ENCODE results near the gene HAL. TPM values are rescaled to one million over a fixed set of nuclear protein-coding genes. Genes with fewer than 3 reads are reported as not detected.

The HAL gene
- polyA plus RNA-seq, 1 donor (not counting 4 experiments of a cell fraction or from before 2014, with no cell fraction given), result 0.51 TPM

DNA sequence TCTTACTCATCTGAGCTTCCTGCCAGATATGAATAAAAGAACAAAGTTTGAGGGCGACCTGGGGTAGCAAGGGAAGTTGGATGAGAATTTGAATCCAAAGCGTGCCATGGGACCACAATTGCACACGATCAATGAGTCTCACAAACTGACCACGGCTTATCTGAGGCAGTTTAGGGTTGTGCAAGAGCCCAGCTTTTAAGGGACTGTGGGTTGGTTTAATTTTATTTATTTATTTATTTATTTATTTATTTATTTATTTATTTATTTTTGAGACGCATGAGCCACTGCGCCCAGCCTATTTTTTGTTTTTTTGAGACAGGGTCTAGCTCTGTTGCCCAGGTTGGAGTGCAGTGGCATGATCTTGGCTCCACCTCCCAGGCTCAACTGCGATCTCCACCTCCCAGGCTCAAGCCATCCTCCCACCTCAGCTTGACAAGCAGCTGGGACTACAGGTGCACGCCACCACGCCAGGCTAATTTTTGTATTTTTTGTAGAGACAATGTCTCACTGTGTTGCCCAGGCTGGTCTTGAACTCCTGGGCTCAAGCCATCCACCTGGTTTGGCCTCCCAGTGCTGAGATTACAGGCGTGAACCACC is 51.9 kb downstream of the HAL start:
- Histone ChIP-seq H3K27me3 (ENCODE audit: control insufficient read depth, extremely low read depth, insufficient read depth, low read length) (no peaks in the 10 kb centered on the region), H3K4me3 (ENCODE audit: control insufficient read depth in 2 of 3, extremely low read depth in 1 of 3, insufficient read depth in 2 of 3, low read depth in 1 of 3, low read length in 3 of 3) (peak overlapping the region in 1 of 3 experiments; percentile 87), H3K36me3 (ENCODE audit: control insufficient read depth in 2 of 2, extremely low read depth in 1 of 2, insufficient read depth in 2 of 2, low read length in 2 of 2) (no peaks in the 10 kb centered on the region), H3K4me2 (ENCODE audit: control insufficient read depth, extremely low read depth, insufficient read depth, low read depth, low read length) (peak overlapping the region; percentile 96), H3K9ac (ENCODE audit: control insufficient read depth, extremely low read depth, insufficient read depth, low read length) (no peak overlapping the region), H3K27ac (ENCODE audit: control insufficient read depth, insufficient read depth, low read length) (no peak overlapping the region), H3K79me2 (ENCODE audit: control insufficient read depth, insufficient read depth, low read length) (no peaks in the 10 kb centered on the region), H3K4me1 (ENCODE audit: control insufficient read depth, extremely low read depth, insufficient read depth, low read length) (peaks cover 9% of the 10 kb centered on the region), H4K20me1 (ENCODE audit: control insufficient read depth, extremely low read depth, insufficient read depth, low read length) (no peaks in the 10 kb centered on the region), H2AFZ (ENCODE audit: control insufficient read depth, low read length) (no peak overlapping the region), H3K9me3 (ENCODE audit: control insufficient read depth, low read depth, low read length) (no peaks in the 10 kb centered on the region), H3K9me1 (ENCODE audit: control insufficient read depth, extremely low read depth, insufficient read depth, low read length) (no peaks in the 10 kb centered on the region)
- DNase-seq (ENCODE audit: low read depth, low spot score) (no peak), FAIRE-seq (no peak)
- TF ChIP-seq, protein P1, sequence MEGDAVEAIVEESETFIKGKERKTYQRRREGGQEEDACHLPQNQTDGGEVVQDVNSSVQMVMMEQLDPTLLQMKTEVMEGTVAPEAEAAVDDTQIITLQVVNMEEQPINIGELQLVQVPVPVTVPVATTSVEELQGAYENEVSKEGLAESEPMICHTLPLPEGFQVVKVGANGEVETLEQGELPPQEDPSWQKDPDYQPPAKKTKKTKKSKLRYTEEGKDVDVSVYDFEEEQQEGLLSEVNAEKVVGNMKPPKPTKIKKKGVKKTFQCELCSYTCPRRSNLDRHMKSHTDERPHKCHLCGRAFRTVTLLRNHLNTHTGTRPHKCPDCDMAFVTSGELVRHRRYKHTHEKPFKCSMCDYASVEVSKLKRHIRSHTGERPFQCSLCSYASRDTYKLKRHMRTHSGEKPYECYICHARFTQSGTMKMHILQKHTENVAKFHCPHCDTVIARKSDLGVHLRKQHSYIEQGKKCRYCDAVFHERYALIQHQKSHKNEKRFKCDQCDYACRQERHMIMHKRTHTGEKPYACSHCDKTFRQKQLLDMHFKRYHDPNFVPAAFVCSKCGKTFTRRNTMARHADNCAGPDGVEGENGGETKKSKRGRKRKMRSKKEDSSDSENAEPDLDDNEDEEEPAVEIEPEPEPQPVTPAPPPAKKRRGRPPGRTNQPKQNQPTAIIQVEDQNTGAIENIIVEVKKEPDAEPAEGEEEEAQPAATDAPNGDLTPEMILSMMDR (optimal IDR thresholded peaks at IDR 0.05 in 1 of 3, IDR thresholded peaks at IDR 0.05 in 1 of 3, conservative IDR thresholded peaks at IDR 0.05 in 1 of 3; ENCODE audit: extremely low read depth in 1 of 3, insufficient read depth in 2 of 3, low read length in 3 of 3), result no peak
- TF ChIP-seq EZH2 (IDR thresholded peaks at IDR 0.05; ENCODE audit: low read length), result no peak
- dilution Hi-C loops (cut with MboI; ENCODE audit: extremely low pct_ligation_motif_present, low sequenced_read_pairs), result no loop called here

DNA sequence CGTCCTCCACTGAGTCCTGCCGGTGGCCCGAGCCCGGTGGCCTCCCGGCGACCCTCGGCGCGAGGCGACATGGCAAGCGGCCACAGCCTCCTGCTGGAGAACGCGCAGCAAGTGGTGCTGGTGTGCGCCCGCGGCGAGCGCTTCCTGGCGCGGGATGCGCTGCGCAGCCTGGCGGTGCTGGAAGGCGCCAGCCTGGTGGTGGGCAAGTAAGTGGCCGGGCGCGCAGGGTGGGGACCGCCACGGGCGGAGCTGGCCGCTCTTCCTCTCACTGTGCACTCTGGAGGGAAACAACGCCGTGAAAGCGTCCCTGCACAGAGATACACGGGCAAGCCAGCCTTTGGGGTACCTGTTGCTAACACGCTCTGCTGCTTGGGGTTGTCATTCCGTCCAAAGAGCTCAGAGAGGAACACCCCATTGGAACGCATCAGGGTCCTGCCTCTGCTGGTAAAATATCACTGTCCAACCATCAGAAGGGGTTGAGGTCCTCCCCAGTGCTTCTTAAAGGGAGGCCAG is 52.8 kb downstream of the HAL start, which contains the start of gene AMDHD1:
Gene AMDHD1, plus strand, starts transcription at position 2 of the 513 bp plus-strand sequence. Its CDS starts 68 bp downstream, at position 70.
- H3K4me1 ChIP-seq (ENCODE audit: control insufficient read depth, extremely low read depth, insufficient read depth, low read length), result peaks cover 9% of the 10 kb centered on the region
- peak within 1 kb of the TSS; percentile 96 for H3K4me2 ChIP-seq (ENCODE audit: control insufficient read depth, extremely low read depth, insufficient read depth, low read depth, low read length)
- H3K27ac ChIP-seq (ENCODE audit: control insufficient read depth, insufficient read depth, low read length), result peak within 1 kb of the TSS; percentile 38
- no peaks in the 10 kb centered on the region for H3K79me2 ChIP-seq (ENCODE audit: control insufficient read depth, insufficient read depth, low read length)
- no peaks in the 10 kb centered on the region for H3K9me3 ChIP-seq (ENCODE audit: control insufficient read depth, low read depth, low read length)
- no peaks in the 10 kb centered on the region for H3K36me3 ChIP-seq (ENCODE audit: control insufficient read depth in 2 of 2, extremely low read depth in 1 of 2, insufficient read depth in 2 of 2, low read length in 2 of 2)
- H4K20me1 ChIP-seq (ENCODE audit: control insufficient read depth, extremely low read depth, insufficient read depth, low read length), result no peaks in the 10 kb centered on the region
- peak within 1 kb of the TSS; percentile 98 for H2AFZ ChIP-seq (ENCODE audit: control insufficient read depth, low read length)
- H3K9me1 ChIP-seq (ENCODE audit: control insufficient read depth, extremely low read depth, insufficient read depth, low read length), result no peaks in the 10 kb centered on the region
- FAIRE-seq (no peak), DNase-seq (ENCODE audit: low read depth, low spot score) (no peak)
- TF ChIP-seq EZH2 (IDR thresholded peaks at IDR 0.05; ENCODE audit: low read length), result no peak
- TF ChIP-seq, protein P1 (optimal IDR thresholded peaks at IDR 0.05 in 1 of 3, IDR thresholded peaks at IDR 0.05 in 1 of 3, conservative IDR thresholded peaks at IDR 0.05 in 1 of 3; ENCODE audit: extremely low read depth in 1 of 3, insufficient read depth in 2 of 3, low read length in 3 of 3), result peak in 2 of 3 experiments; percentile 24 to 59
- H3K4me3 ChIP-seq (ENCODE audit: control insufficient read depth in 2 of 3, extremely low read depth in 1 of 3, insufficient read depth in 2 of 3, low read depth in 1 of 3, low read length in 3 of 3), result peak within 1 kb of the TSS; percentile 57 to 87 (median 74)
- H3K9ac ChIP-seq (ENCODE audit: control insufficient read depth, extremely low read depth, insufficient read depth, low read length), result peak within 1 kb of the TSS; percentile 81
- dilution Hi-C loops (cut with MboI; ENCODE audit: extremely low pct_ligation_motif_present, low sequenced_read_pairs), result no loop called here
- H3K27me3 ChIP-seq (ENCODE audit: control insufficient read depth, extremely low read depth, insufficient read depth, low read length), result no peaks in the 10 kb centered on the region
